SH-SY5Y (cell line): ENCODE data around the gene GPR153.

Source experiments
- GATA2 ChIP-seq: IDR thresholded peaks from 2 replicates; pipeline ENCODE4 v1.6.1; 2011; ENCODE audit warnings: mild to moderate bottlenecking, low read depth, low read length
- GATA3 ChIP-seq: IDR thresholded peaks from 2 replicates; pipeline ENCODE4 v1.6.1; 2011; ENCODE audit warnings: low read depth, mild to moderate bottlenecking, low read length, moderate library complexity

DNA sequence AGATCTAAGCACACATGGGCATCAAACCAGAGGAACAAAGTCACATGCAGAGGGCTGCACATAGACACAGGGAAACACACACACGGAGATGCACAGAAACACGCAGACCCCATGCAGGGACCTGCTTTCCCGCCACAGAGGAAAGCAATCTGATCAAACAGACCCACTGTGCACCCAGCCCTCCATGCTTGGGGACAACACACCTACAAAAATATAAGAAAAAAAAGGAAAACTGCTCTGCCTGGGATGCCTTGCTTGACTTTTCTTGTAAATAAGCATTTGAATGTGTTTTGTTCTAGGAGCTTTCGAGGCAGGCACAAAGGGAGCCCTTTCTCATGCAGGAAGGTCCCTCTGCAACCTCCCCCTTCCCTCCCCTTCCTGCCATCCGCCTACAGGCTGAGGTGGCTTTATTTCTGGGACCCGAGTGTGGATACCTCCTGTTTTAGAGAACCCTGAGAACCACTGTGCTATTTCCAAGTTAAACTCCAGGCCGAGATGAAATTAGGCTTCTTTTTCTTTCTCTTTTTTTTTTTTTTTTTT, 21.6 kb downstream of the GPR153 start:
- TF ChIP-seq GATA3 (no peak), GATA2 (no peak)
